NCI-H1092 (cell line): ENCODE measurements around the gene CNPY1.
"Not testable (repeated sequence)": the region's sequence is repeated elsewhere in the genome, so short reads cannot be mapped to it uniquely, and the experiment has no call there.

Source experiments
- DNase-seq: peaks from one replicate; lab custom pipeline; 2025; lab: John Stamatoyannopoulos, UW

Gene CNPY1

GRCh38 chr7:155546449-155546848, at the start of gene CNPY1:
Gene CNPY1, minus strand, starts transcription at chr7:155546559. Its CDS starts 630 bp downstream, at chr7:155545929.
- not testable (repeated sequence) for DNase-seq

GRCh38 chr7:155594961-155595366, 48.6 kb upstream of the CNPY1 start:
- no peak for DNase-seq

- DNase-seq, result no peak
Observed at GRCh38 chr7:155594163-155594732, 47.9 kb upstream of the CNPY1 start.

- no peak for DNase-seq
Observed at GRCh38 chr7:155593461-155594162, 47.3 kb upstream of the CNPY1 start.

- DNase-seq, result no peak
Observed at GRCh38 chr7:155591055-155591775, 44.9 kb upstream of the CNPY1 start.

GRCh38 chr7:155590215-155591018, 44.1 kb upstream of the CNPY1 start:
- peak; percentile 95 for DNase-seq

GRCh38 chr7:155589001-155589980, 42.9 kb upstream of the CNPY1 start:
- DNase-seq, result no peak

- DNase-seq, result no peak
Observed at GRCh38 chr7:155588468-155588998, 42.2 kb upstream of the CNPY1 start.

GRCh38 chr7:155587486-155587885, 41.1 kb upstream of the CNPY1 start:
- no peak for DNase-seq

- no peak for DNase-seq
Observed at GRCh38 chr7:155586843-155587440, 40.6 kb upstream of the CNPY1 start.

GRCh38 chr7:155585951-155586350, 39.6 kb upstream of the CNPY1 start:
- DNase-seq, result no peak

GRCh38 chr7:155585532-155585895, 39.2 kb upstream of the CNPY1 start:
- no peak for DNase-seq

GRCh38 chr7:155584763-155585531, 38.6 kb upstream of the CNPY1 start:
- DNase-seq, result no peak

GRCh38 chr7:155584261-155584660, 37.9 kb upstream of the CNPY1 start:
- DNase-seq, result no peak

- no peak for DNase-seq
Observed at GRCh38 chr7:155583636-155584035, 37.3 kb upstream of the CNPY1 start.

- DNase-seq, result no peak
Observed at GRCh38 chr7:155581954-155582353, 35.6 kb upstream of the CNPY1 start.

GRCh38 chr7:155581107-155581830, 34.9 kb upstream of the CNPY1 start:
- no peak for DNase-seq

- no peak for DNase-seq
Observed at GRCh38 chr7:155580367-155580766, 34.0 kb upstream of the CNPY1 start.

GRCh38 chr7:155579565-155579964, 33.2 kb upstream of the CNPY1 start:
- no peak for DNase-seq
